ENCODE data around the gene RPS23.

The RPS23 gene

GRCh38 chr5:82277987-82278710, at the start of gene RPS23:
Gene RPS23 (minus strand): TSS chr5:82278354. CDS start chr5:82278323, 31 bp downstream.
- Histone ChIP-seq H3K27me3 (ENCODE audit: control insufficient read depth, insufficient read depth, low read length) (no peaks in the 10 kb centered on the region), H3K4me1 (ENCODE audit: control insufficient read depth, insufficient read depth, low read length) (peaks cover 15% of the 10 kb centered on the region), H3K9ac (ENCODE audit: low read length) (peak within 1 kb of the TSS; percentile 94), H3K9me3 (ENCODE audit: control insufficient read depth, low read length) (no peaks in the 10 kb centered on the region), H3K36me3 (ENCODE audit: control insufficient read depth, insufficient read depth, low read length) (no peaks in the 10 kb centered on the region), H3K4me3 (ENCODE audit: low read length) (peak within 1 kb of the TSS; percentile 39)

DNA sequence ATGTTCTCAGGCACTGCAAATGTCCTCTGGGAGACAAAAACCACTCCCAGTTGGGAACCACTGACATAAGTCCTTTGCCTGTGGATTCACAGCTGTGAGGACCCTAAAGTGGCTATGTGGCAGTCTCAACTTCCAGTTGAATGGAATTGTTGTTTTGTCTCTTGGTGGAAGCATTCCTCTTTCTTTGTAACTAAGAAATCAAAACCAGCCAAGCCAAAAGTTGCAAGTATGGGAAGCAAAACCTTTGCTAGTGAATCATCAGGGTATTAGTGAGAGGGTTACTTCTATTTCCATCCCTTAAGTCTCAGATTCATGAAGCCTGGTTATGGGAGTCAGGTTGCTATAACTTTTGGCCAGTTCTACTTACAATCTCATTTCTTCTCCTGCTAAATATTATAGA, 49.8 kb upstream of the RPS23 start:
- Histone ChIP-seq H3K9me3 (ENCODE audit: control insufficient read depth, low read length) (no peaks in the 10 kb centered on the region), H3K4me1 (ENCODE audit: control insufficient read depth, insufficient read depth, low read length) (no peaks in the 10 kb centered on the region)

DNA sequence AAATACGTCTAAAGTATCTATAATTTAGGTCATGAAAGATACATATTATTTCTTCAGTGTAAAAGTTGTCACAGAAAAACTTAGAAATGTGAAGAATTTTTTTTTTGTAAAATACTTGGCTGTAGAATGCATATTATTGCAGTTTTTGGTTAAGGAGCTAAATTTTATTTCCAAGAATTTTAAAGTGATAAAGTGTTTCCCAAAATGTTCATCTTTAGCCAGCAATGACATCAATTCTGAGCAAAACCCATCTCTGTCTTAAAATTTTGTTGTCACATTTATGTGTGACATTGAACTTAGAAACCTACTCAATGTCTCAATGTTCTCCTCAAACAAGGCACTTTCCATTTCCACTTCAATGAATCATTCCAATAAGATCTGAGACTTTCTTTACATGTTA, 47.8 kb upstream of the RPS23 start:
- Histone ChIP-seq H3K9me3 (ENCODE audit: control insufficient read depth, low read length) (no peaks in the 10 kb centered on the region), H3K27me3 (ENCODE audit: control insufficient read depth, insufficient read depth, low read length) (no peaks in the 10 kb centered on the region), H3K36me3 (ENCODE audit: control insufficient read depth, insufficient read depth, low read length) (no peaks in the 10 kb centered on the region), H3K9ac (ENCODE audit: low read length) (no peak overlapping the region), H3K4me1 (ENCODE audit: control insufficient read depth, insufficient read depth, low read length) (no peaks in the 10 kb centered on the region), H3K4me3 (ENCODE audit: low read length) (no peak overlapping the region)

More for the DNA sequence above, 49.8 kb upstream of the RPS23 start:
- Histone ChIP-seq H3K36me3 (ENCODE audit: control insufficient read depth, insufficient read depth, low read length) (no peaks in the 10 kb centered on the region), H3K9ac (ENCODE audit: low read length) (no peak overlapping the region), H3K27me3 (ENCODE audit: control insufficient read depth, insufficient read depth, low read length) (no peaks in the 10 kb centered on the region), H3K4me3 (ENCODE audit: low read length) (no peak overlapping the region)

DNA sequence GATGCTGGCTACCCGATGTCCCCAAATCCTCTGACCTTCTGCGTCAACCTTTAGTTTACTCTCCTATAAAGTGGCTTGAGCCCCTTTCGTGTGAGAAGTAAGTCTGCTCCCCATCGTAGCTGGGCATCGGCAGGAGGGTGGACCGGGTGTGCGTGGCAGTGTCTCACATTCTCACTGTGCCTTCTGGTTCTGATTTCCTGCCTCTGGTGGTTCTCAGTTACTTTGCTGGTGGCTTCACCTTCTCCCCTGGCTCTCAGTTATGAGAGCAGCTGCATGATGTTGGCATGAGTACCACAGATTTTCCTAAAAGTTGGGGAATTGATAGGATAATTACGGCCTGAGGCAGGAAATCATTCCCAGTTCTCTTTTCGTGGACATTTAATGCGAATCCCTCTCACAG, 47.0 kb upstream of the RPS23 start:
- no peak overlapping the region for H3K9ac ChIP-seq (ENCODE audit: low read length)
- no peaks in the 10 kb centered on the region for H3K36me3 ChIP-seq (ENCODE audit: control insufficient read depth, insufficient read depth, low read length)
- no peak overlapping the region for H3K4me3 ChIP-seq (ENCODE audit: low read length)
- no peaks in the 10 kb centered on the region for H3K9me3 ChIP-seq (ENCODE audit: control insufficient read depth, low read length)
- H3K4me1 ChIP-seq (ENCODE audit: control insufficient read depth, insufficient read depth, low read length), result no peaks in the 10 kb centered on the region
- peaks cover 5% of the 10 kb centered on the region for H3K27me3 ChIP-seq (ENCODE audit: control insufficient read depth, insufficient read depth, low read length)

DNA sequence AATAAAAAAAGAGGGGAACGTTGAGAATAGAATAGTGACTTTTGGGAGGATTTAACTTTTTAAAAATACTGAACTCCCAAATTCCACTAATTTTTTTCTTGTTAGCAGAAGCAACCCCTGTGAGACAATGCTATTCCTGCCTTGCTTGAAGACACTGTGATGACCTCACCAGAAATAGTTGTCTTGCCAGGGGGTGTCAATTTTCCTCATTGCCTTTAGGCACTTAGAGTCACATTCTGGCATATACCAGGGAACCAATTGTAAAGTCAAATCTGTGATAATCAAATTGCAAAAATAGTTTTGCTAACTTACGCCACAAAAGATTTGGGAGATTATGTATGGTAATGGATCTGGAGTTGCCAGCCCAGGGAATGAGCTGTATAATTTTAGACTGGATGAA, 42.8 kb upstream of the RPS23 start:
- Histone ChIP-seq H3K36me3 (ENCODE audit: control insufficient read depth, insufficient read depth, low read length) (no peaks in the 10 kb centered on the region), H3K9me3 (ENCODE audit: control insufficient read depth, low read length) (no peaks in the 10 kb centered on the region), H3K4me1 (ENCODE audit: control insufficient read depth, insufficient read depth, low read length) (no peaks in the 10 kb centered on the region), H3K27me3 (ENCODE audit: control insufficient read depth, insufficient read depth, low read length) (peaks cover 7% of the 10 kb centered on the region), H3K9ac (ENCODE audit: low read length) (no peak overlapping the region), H3K4me3 (ENCODE audit: low read length) (no peak overlapping the region)

- no peaks in the 10 kb centered on the region for H3K36me3 ChIP-seq (ENCODE audit: control insufficient read depth, insufficient read depth, low read length)
- H3K9me3 ChIP-seq (ENCODE audit: control insufficient read depth, low read length), result no peaks in the 10 kb centered on the region
These were observed 41.7 kb upstream of the RPS23 start for GRCh38 chr5:82319651-82320376.

GRCh38 chr5:82319192-82319591, 41.0 kb upstream of the RPS23 start:
- no peaks in the 10 kb centered on the region for H3K36me3 ChIP-seq (ENCODE audit: control insufficient read depth, insufficient read depth, low read length)
- no peak overlapping the region for H3K4me3 ChIP-seq (ENCODE audit: low read length)
- no peak overlapping the region for H3K9ac ChIP-seq (ENCODE audit: low read length)
- H3K4me1 ChIP-seq (ENCODE audit: control insufficient read depth, insufficient read depth, low read length), result no peaks in the 10 kb centered on the region
- H3K9me3 ChIP-seq (ENCODE audit: control insufficient read depth, low read length), result no peaks in the 10 kb centered on the region
- peaks cover 7% of the 10 kb centered on the region for H3K27me3 ChIP-seq (ENCODE audit: control insufficient read depth, insufficient read depth, low read length)

More at GRCh38 chr5:82319651-82320376, 41.7 kb upstream of the RPS23 start:
- H3K4me1 ChIP-seq (ENCODE audit: control insufficient read depth, insufficient read depth, low read length), result no peaks in the 10 kb centered on the region
- no peak overlapping the region for H3K4me3 ChIP-seq (ENCODE audit: low read length)
- H3K27me3 ChIP-seq (ENCODE audit: control insufficient read depth, insufficient read depth, low read length), result peaks cover 7% of the 10 kb centered on the region
- H3K9ac ChIP-seq (ENCODE audit: low read length), result no peak overlapping the region

- H3K4me1 ChIP-seq (ENCODE audit: control insufficient read depth, insufficient read depth, low read length), result peaks cover 10% of the 10 kb centered on the region
- H3K4me3 ChIP-seq (ENCODE audit: low read length), result no peak overlapping the region
- peaks cover 2% of the 10 kb centered on the region for H3K27me3 ChIP-seq (ENCODE audit: control insufficient read depth, insufficient read depth, low read length)
- no peaks in the 10 kb centered on the region for H3K9me3 ChIP-seq (ENCODE audit: control insufficient read depth, low read length)
- no peak overlapping the region for H3K9ac ChIP-seq (ENCODE audit: low read length)
- no peaks in the 10 kb centered on the region for H3K36me3 ChIP-seq (ENCODE audit: control insufficient read depth, insufficient read depth, low read length)
These were observed 37.0 kb upstream of the RPS23 start for GRCh38 chr5:82314964-82315758.

GRCh38 chr5:82313016-82313415, 34.9 kb upstream of the RPS23 start:
- Histone ChIP-seq H3K9ac (ENCODE audit: low read length) (no peak overlapping the region), H3K27me3 (ENCODE audit: control insufficient read depth, insufficient read depth, low read length) (no peaks in the 10 kb centered on the region), H3K36me3 (ENCODE audit: control insufficient read depth, insufficient read depth, low read length) (no peaks in the 10 kb centered on the region), H3K4me3 (ENCODE audit: low read length) (no peak overlapping the region), H3K4me1 (ENCODE audit: control insufficient read depth, insufficient read depth, low read length) (peaks cover 10% of the 10 kb centered on the region), H3K9me3 (ENCODE audit: control insufficient read depth, low read length) (no peaks in the 10 kb centered on the region)

GRCh38 chr5:82312373-82312856, 34.3 kb upstream of the RPS23 start:
- no peak overlapping the region for H3K4me3 ChIP-seq (ENCODE audit: low read length)

DNA sequence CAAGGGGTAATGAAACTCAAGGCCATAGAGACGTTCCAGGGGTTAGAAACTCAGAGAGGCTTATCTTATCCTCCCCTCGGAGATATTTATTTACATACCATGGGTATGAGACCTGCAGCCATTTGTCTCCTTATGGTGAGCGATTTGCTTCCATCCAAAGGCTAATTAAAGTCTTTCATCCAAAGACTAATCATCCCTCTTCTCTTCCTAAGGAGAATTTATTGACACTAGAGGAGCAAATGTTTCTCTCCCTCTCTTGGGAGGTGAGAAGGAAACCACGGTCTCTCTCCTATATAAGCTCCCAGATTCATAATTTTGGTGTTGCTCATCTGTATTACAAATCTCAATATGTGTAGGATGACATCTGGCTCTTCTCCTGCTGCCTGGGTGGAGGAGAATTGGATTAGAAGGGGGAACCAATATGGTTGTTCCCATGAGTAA, 31.0 kb upstream of the RPS23 start:
- no peaks in the 10 kb centered on the region for H3K27me3 ChIP-seq (ENCODE audit: control insufficient read depth, insufficient read depth, low read length)
- H3K9ac ChIP-seq (ENCODE audit: low read length), result no peak overlapping the region
- H3K36me3 ChIP-seq (ENCODE audit: control insufficient read depth, insufficient read depth, low read length), result no peaks in the 10 kb centered on the region
- no peaks in the 10 kb centered on the region for H3K9me3 ChIP-seq (ENCODE audit: control insufficient read depth, low read length)
- H3K4me3 ChIP-seq (ENCODE audit: low read length), result no peak overlapping the region
- H3K4me1 ChIP-seq (ENCODE audit: control insufficient read depth, insufficient read depth, low read length), result peaks cover 10% of the 10 kb centered on the region

More at GRCh38 chr5:82312373-82312856, 34.3 kb upstream of the RPS23 start:
- Histone ChIP-seq H3K27me3 (ENCODE audit: control insufficient read depth, insufficient read depth, low read length) (no peaks in the 10 kb centered on the region), H3K4me1 (ENCODE audit: control insufficient read depth, insufficient read depth, low read length) (peaks cover 10% of the 10 kb centered on the region), H3K9ac (ENCODE audit: low read length) (no peak overlapping the region), H3K36me3 (ENCODE audit: control insufficient read depth, insufficient read depth, low read length) (no peaks in the 10 kb centered on the region), H3K9me3 (ENCODE audit: control insufficient read depth, low read length) (no peaks in the 10 kb centered on the region)

DNA sequence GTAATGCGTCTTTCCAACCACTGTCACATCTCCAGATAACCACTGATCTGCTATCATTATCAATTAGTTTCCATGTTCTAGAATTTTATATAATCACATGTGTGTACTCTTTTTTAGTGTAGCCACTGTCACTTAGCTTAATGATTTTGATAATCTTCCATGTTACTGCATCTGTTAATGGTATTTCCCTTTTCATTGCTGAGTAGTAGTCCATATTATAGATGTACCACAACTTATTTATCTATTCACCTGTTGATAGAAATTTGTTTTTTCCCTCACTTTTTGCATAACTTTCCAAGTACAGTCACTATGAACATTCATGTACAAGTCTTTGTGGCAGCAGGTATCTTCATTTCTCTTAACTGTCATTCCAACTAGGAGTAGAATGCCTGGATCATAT, 30.3 kb upstream of the RPS23 start:
- Histone ChIP-seq H3K4me1 (ENCODE audit: control insufficient read depth, insufficient read depth, low read length) (peaks cover 10% of the 10 kb centered on the region), H3K9me3 (ENCODE audit: control insufficient read depth, low read length) (no peaks in the 10 kb centered on the region), H3K27me3 (ENCODE audit: control insufficient read depth, insufficient read depth, low read length) (no peaks in the 10 kb centered on the region), H3K4me3 (ENCODE audit: low read length) (no peak overlapping the region), H3K36me3 (ENCODE audit: control insufficient read depth, insufficient read depth, low read length) (no peaks in the 10 kb centered on the region), H3K9ac (ENCODE audit: low read length) (no peak overlapping the region)

All from mucosa of stomach (tissue), 1 donor.